GM19099 (cell line): ENCODE data around the gene AHR.

Experiments
- POLR2A ChIP-seq: IDR thresholded peaks from 3 replicates; pipeline ENCODE4 v1.6.1; 2011; ENCODE audit warnings: low read depth; ENCODE audit not compliant: insufficient read length; ENCODE audit errors: extremely low read depth

Gene AHR

GRCh38 chr7:17298102-17298839, at the start of gene AHR:
Gene AHR, plus strand, starts transcription at chr7:17298652. Its CDS starts 613 bp downstream, at chr7:17299265.
- TF ChIP-seq POLR2A = peak; percentile 89

- no peak for TF ChIP-seq POLR2A
Observed at GRCh38 chr7:17253885-17254284, 44.6 kb upstream of the AHR start.

GRCh38 chr7:17255926-17256325, 42.5 kb upstream of the AHR start:
- no peak for TF ChIP-seq POLR2A

GRCh38 chr7:17256375-17256774, 42.1 kb upstream of the AHR start:
- TF ChIP-seq POLR2A = no peak

GRCh38 chr7:17266565-17266964, 31.9 kb upstream of the AHR start:
- TF ChIP-seq POLR2A = no peak

GRCh38 chr7:17269341-17270221, 28.9 kb upstream of the AHR start:
- TF ChIP-seq POLR2A = no peak

GRCh38 chr7:17274551-17275245, 23.8 kb upstream of the AHR start:
- TF ChIP-seq POLR2A = no peak

GRCh38 chr7:17275749-17276671, 22.4 kb upstream of the AHR start:
- TF ChIP-seq POLR2A = no peak

- TF ChIP-seq POLR2A = no peak
Observed at GRCh38 chr7:17279061-17279460, 19.4 kb upstream of the AHR start.

GRCh38 chr7:17289074-17289645, 9.3 kb upstream of the AHR start:
- no peak for TF ChIP-seq POLR2A

GRCh38 chr7:17292843-17293242, 5.6 kb upstream of the AHR start:
- TF ChIP-seq POLR2A = no peak

- no peak for TF ChIP-seq POLR2A
Observed at GRCh38 chr7:17293481-17293880, 5.0 kb upstream of the AHR start.

- no peak for TF ChIP-seq POLR2A
Observed at GRCh38 chr7:17297243-17297642, 1.2 kb upstream of the AHR start.
